Hepatocyte (in vitro differentiated cells): ENCODE measurements around the gene PRDM16.

ENCODE experiments used
- EZH2 ChIP-seq: fragments of 200-600 bp; sonication (generic); IDR thresholded peaks from 2 replicates; pipeline ENCODE4 v1.6.1; 2016; ENCODE audit warnings: antibody characterized with exemption, mild to moderate bottlenecking, borderline replicate concordance
- EZH2phosphoT487 ChIP-seq: fragments of 200-600 bp; sonication (generic); IDR thresholded peaks from one replicate; pipeline ENCODE4 v1.6.1; 2018; ENCODE audit warnings: antibody characterized with exemption, mild to moderate bottlenecking, low read depth, moderate library complexity; ENCODE audit not compliant: unreplicated experiment, severe bottlenecking
- TF ChIP-seq, protein P1 (sequence below): fragments of 200-600 bp; sonication (generic); IDR thresholded peaks from 2 replicates; pipeline ENCODE4 v1.5.1; 2016; ENCODE audit warnings: antibody characterized with exemption, mild to moderate bottlenecking; ENCODE audit not compliant: poor library complexity

DNA sequence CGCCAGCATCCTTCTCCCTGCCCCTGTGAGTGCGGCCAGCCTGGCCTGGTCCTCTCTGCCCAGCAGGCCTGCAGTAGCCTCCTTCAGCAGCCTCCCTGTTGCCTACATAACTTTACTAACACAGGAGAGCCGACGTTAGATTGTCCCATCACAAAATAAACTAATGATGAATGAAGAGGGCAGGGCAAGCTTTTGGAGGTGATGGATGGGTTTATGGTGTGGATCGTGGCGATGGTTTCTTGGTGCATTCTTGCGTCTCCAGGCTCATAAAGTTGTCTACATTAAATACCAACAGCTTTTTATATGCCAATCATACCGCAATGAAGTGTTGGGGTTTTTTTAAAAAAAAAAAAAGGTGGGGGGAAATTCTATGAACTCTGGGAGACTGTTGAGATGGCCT, 164.5 kb downstream of the PRDM16 start:
- TF ChIP-seq, protein P1, sequence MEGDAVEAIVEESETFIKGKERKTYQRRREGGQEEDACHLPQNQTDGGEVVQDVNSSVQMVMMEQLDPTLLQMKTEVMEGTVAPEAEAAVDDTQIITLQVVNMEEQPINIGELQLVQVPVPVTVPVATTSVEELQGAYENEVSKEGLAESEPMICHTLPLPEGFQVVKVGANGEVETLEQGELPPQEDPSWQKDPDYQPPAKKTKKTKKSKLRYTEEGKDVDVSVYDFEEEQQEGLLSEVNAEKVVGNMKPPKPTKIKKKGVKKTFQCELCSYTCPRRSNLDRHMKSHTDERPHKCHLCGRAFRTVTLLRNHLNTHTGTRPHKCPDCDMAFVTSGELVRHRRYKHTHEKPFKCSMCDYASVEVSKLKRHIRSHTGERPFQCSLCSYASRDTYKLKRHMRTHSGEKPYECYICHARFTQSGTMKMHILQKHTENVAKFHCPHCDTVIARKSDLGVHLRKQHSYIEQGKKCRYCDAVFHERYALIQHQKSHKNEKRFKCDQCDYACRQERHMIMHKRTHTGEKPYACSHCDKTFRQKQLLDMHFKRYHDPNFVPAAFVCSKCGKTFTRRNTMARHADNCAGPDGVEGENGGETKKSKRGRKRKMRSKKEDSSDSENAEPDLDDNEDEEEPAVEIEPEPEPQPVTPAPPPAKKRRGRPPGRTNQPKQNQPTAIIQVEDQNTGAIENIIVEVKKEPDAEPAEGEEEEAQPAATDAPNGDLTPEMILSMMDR = no peak
- TF ChIP-seq EZH2phosphoT487 (no peak), EZH2 (no peak)
